Measurements from ENCODE around the gene SCT.

SCT gene

GRCh38 chr11:626475-627307 lies at the start of gene SCT:
TSS of gene SCT (minus strand) at chr11:627181. CDS start at chr11:627143, 38 bp downstream.
- Histone ChIP-seq H3K9me3 (ENCODE audit: control insufficient read depth, insufficient read depth, low read length) (no peaks in the 10 kb centered on the region), H3K4me3 (ENCODE audit: low read length) (peak within 1 kb of the TSS; percentile 37; the same call in 1 of the 2 replicates), H3K4me1 (ENCODE audit: control insufficient read depth, insufficient read depth, low read length) (no peaks in the 10 kb centered on the region), H3K27me3 (ENCODE audit: control insufficient read depth, insufficient read depth, low read length) (peaks cover 4% of the 10 kb centered on the region), H3K36me3 (ENCODE audit: control insufficient read depth, insufficient read depth, low read length) (no peaks in the 10 kb centered on the region), H3K27ac (ENCODE audit: low read length) (no peak within 1 kb of the TSS)
- no peak for DNase-seq (ENCODE audit: low read depth, low spot score)
- no CpG with 5 or more reads among the region's 72 CpGs for WGBS (ENCODE audit: insufficient coverage, insufficient read length)

GRCh38 chr11:674406-674805 lies 47.4 kb upstream of the SCT start:
- H3K36me3 ChIP-seq (ENCODE audit: control insufficient read depth, insufficient read depth, low read length): peaks cover 10% of the 10 kb centered on the region
- H3K27me3 ChIP-seq (ENCODE audit: control insufficient read depth, insufficient read depth, low read length): no peaks in the 10 kb centered on the region
- no CpG with 5 or more reads among the region's 17 CpGs for WGBS (ENCODE audit: insufficient coverage, insufficient read length)
- DNase-seq (ENCODE audit: low read depth, low spot score): no peak
- no peaks in the 10 kb centered on the region; the same call in 1 of the 2 replicates for H3K4me1 ChIP-seq (ENCODE audit: control insufficient read depth, insufficient read depth, low read length)
- no peak overlapping the region for H3K4me3 ChIP-seq (ENCODE audit: low read length)
- H3K9me3 ChIP-seq (ENCODE audit: control insufficient read depth, insufficient read depth, low read length): no peaks in the 10 kb centered on the region
- no peak overlapping the region for H3K27ac ChIP-seq (ENCODE audit: low read length)

GRCh38 chr11:673866-674265 lies 46.9 kb upstream of the SCT start:
- no peak overlapping the region for H3K4me3 ChIP-seq (ENCODE audit: low read length)
- H3K36me3 ChIP-seq (ENCODE audit: control insufficient read depth, insufficient read depth, low read length): peaks cover 9% of the 10 kb centered on the region
- DNase-seq (ENCODE audit: low read depth, low spot score): no peak
- H3K4me1 ChIP-seq (ENCODE audit: control insufficient read depth, insufficient read depth, low read length): no peaks in the 10 kb centered on the region
- no CpG with 5 or more reads among the region's 8 CpGs for WGBS (ENCODE audit: insufficient coverage, insufficient read length)
- no peak overlapping the region for H3K27ac ChIP-seq (ENCODE audit: low read length)
- H3K27me3 ChIP-seq (ENCODE audit: control insufficient read depth, insufficient read depth, low read length): no peaks in the 10 kb centered on the region
- H3K9me3 ChIP-seq (ENCODE audit: control insufficient read depth, insufficient read depth, low read length): no peaks in the 10 kb centered on the region

GRCh38 chr11:665704-666281 lies 38.8 kb upstream of the SCT start:
- WGBS (ENCODE audit: insufficient coverage, insufficient read length): no CpG with 5 or more reads among the region's 11 CpGs
- no peak for DNase-seq (ENCODE audit: low read depth, low spot score)
- no peak overlapping the region for H3K4me3 ChIP-seq (ENCODE audit: low read length)
- no peak overlapping the region for H3K27ac ChIP-seq (ENCODE audit: low read length)
- 0 out of 2 replicates have a peak, but pooled peaks cover 5% of the 10 kb centered on the region for H3K36me3 ChIP-seq (ENCODE audit: control insufficient read depth, insufficient read depth, low read length)
- no peaks in the 10 kb centered on the region for H3K9me3 ChIP-seq (ENCODE audit: control insufficient read depth, insufficient read depth, low read length)
- no peaks in the 10 kb centered on the region for H3K4me1 ChIP-seq (ENCODE audit: control insufficient read depth, insufficient read depth, low read length)
- H3K27me3 ChIP-seq (ENCODE audit: control insufficient read depth, insufficient read depth, low read length): no peaks in the 10 kb centered on the region

GRCh38 chr11:665062-665703 lies 38.2 kb upstream of the SCT start:
- 0 out of 2 replicates have a peak, but pooled peaks cover 5% of the 10 kb centered on the region for H3K36me3 ChIP-seq (ENCODE audit: control insufficient read depth, insufficient read depth, low read length)
- WGBS (ENCODE audit: insufficient coverage, insufficient read length): no CpG with 5 or more reads among the region's 15 CpGs

GRCh38 chr11:662689-663274 lies 35.8 kb upstream of the SCT start:
- Histone ChIP-seq H3K4me3 (ENCODE audit: low read length) (no peak overlapping the region), H3K9me3 (ENCODE audit: control insufficient read depth, insufficient read depth, low read length) (no peaks in the 10 kb centered on the region), H3K27ac (ENCODE audit: low read length) (no peak overlapping the region), H3K36me3 (ENCODE audit: control insufficient read depth, insufficient read depth, low read length) (peaks cover 10% of the 10 kb centered on the region; the same call in 1 of the 2 replicates), H3K27me3 (ENCODE audit: control insufficient read depth, insufficient read depth, low read length) (no peaks in the 10 kb centered on the region), H3K4me1 (ENCODE audit: control insufficient read depth, insufficient read depth, low read length) (no peaks in the 10 kb centered on the region)
- DNase-seq (ENCODE audit: low read depth, low spot score): no peak
- WGBS (ENCODE audit: insufficient coverage, insufficient read length): no CpG with 5 or more reads among the region's 15 CpGs

More at GRCh38 chr11:665062-665703, 38.2 kb upstream of the SCT start:
- Histone ChIP-seq H3K4me3 (ENCODE audit: low read length) (no peak overlapping the region), H3K4me1 (ENCODE audit: control insufficient read depth, insufficient read depth, low read length) (no peaks in the 10 kb centered on the region), H3K9me3 (ENCODE audit: control insufficient read depth, insufficient read depth, low read length) (no peaks in the 10 kb centered on the region), H3K27me3 (ENCODE audit: control insufficient read depth, insufficient read depth, low read length) (no peaks in the 10 kb centered on the region), H3K27ac (ENCODE audit: low read length) (no peak overlapping the region)
- no peak for DNase-seq (ENCODE audit: low read depth, low spot score)

- Histone ChIP-seq H3K9me3 (ENCODE audit: control insufficient read depth, insufficient read depth, low read length) (no peaks in the 10 kb centered on the region), H3K4me3 (ENCODE audit: low read length) (no peak overlapping the region), H3K4me1 (ENCODE audit: control insufficient read depth, insufficient read depth, low read length) (no peaks in the 10 kb centered on the region), H3K36me3 (ENCODE audit: control insufficient read depth, insufficient read depth, low read length) (peaks cover 9% of the 10 kb centered on the region; the same call in 1 of the 2 replicates), H3K27ac (ENCODE audit: low read length) (no peak overlapping the region), H3K27me3 (ENCODE audit: control insufficient read depth, insufficient read depth, low read length) (no peaks in the 10 kb centered on the region)
- DNase-seq (ENCODE audit: low read depth, low spot score): no peak
- no CpG with 5 or more reads among the region's 19 CpGs for WGBS (ENCODE audit: insufficient coverage, insufficient read length)
Measured at GRCh38 chr11:660681-661444, 33.9 kb upstream of the SCT start.

GRCh38 chr11:660281-660680 lies 33.3 kb upstream of the SCT start:
- WGBS (ENCODE audit: insufficient coverage, insufficient read length): no CpG with 5 or more reads among the region's 19 CpGs
- no peak for DNase-seq (ENCODE audit: low read depth, low spot score)
- no peaks in the 10 kb centered on the region for H3K27me3 ChIP-seq (ENCODE audit: control insufficient read depth, insufficient read depth, low read length)
- no peak overlapping the region for H3K27ac ChIP-seq (ENCODE audit: low read length)
- no peaks in the 10 kb centered on the region for H3K9me3 ChIP-seq (ENCODE audit: control insufficient read depth, insufficient read depth, low read length)
- no peak overlapping the region for H3K4me3 ChIP-seq (ENCODE audit: low read length)
- peaks cover 8% of the 10 kb centered on the region; the same call in 1 of the 2 replicates for H3K36me3 ChIP-seq (ENCODE audit: control insufficient read depth, insufficient read depth, low read length)
- H3K4me1 ChIP-seq (ENCODE audit: control insufficient read depth, insufficient read depth, low read length): no peaks in the 10 kb centered on the region

- H3K27ac ChIP-seq (ENCODE audit: low read length): no peak overlapping the region
- WGBS (ENCODE audit: insufficient coverage, insufficient read length): no CpG with 5 or more reads among the region's 16 CpGs
- H3K27me3 ChIP-seq (ENCODE audit: control insufficient read depth, insufficient read depth, low read length): no peaks in the 10 kb centered on the region
- no peak overlapping the region for H3K4me3 ChIP-seq (ENCODE audit: low read length)
- no peak for DNase-seq (ENCODE audit: low read depth, low spot score)
- H3K4me1 ChIP-seq (ENCODE audit: control insufficient read depth, insufficient read depth, low read length): no peaks in the 10 kb centered on the region
- peaks cover 11% of the 10 kb centered on the region; the same call in 1 of the 2 replicates for H3K36me3 ChIP-seq (ENCODE audit: control insufficient read depth, insufficient read depth, low read length)
- no peaks in the 10 kb centered on the region for H3K9me3 ChIP-seq (ENCODE audit: control insufficient read depth, insufficient read depth, low read length)
Measured at GRCh38 chr11:659532-660085, 32.6 kb upstream of the SCT start.

Measured in iPS DF 6.9 (cell line).